NCI-H345 treated with DMSO at 0.1 percent for 48 hours (cell line): ENCODE measurements around the gene HSPB9.
"Not testable (repeated sequence)": the region's sequence is repeated elsewhere in the genome, so short reads cannot be mapped to it uniquely, and the experiment has no call there.

ENCODE experiments used
- DNase-seq: peaks from one replicate; lab custom pipeline; 2025; ENCODE audit not compliant: unreplicated experiment; lab: John Stamatoyannopoulos, UW

The HSPB9 gene

DNA sequence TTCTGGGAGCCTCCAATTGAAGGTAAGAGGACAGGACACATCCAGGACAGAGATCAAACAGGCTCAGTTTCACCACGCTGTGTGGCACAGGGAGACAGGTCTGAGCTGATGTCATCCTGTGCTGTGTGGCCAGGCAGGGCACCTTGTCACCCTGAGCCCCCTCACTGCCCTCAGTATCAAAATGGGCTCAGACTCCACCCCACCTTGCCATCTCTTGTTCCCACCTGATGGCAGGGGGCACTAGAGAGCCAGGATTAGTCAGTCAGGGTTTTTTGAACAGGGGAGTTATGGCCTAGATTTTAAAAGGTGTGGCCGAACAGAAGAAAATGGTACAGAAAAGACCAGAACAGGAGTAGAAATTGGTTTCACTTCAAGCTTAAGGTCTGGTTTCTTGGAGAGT lies 4.1 kb upstream of the HSPB9 start:
- no peak for DNase-seq

DNA sequence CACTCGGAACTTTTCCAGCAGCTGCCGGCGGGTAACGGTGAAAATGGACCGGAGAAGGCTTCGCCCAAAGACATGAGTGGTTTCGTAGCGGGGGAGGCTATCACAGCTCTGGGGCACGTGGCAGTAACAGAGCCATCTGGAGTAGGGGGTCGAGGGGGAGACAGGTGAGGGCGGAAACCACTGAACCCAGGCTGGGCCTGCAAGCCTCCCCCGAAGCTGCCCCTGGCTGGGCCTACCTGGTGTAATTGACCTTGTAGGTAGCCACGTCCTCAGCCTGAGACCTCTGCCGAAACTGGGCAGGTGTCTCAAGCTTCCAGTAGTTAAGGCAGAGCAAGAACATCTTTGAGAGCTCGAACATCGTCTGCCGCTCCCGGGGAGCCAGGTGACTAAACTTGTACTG lies 3.3 kb upstream of the HSPB9 start:
- DNase-seq: no peak

DNA sequence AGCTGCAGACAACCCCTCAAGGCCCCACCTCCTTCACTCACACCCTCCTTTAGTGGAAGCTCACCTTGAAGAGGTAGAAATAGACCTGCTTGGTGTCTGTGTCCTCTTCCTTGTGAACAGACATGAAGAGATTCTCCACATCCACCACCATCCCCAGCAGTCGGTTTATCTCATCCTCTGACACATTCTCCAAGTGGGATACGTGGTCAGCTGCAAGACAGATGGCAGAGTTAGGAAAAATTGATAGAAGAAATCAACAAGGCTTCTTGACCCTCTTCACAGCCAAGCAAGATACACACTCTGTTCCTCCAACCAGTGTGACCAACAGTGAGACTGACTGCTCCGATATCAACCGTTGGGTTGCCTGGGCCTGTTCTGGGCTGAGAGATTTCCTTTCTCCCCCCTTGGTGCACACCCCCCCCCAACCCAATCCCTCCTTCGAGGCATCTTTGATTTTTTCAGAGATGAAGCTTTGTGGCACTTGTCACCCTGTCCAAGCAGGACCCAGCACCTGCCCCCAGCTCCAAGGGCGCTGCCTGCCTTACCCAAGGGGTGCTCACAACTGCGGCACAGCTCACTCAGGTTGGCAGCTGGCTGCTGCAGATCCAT lies 2.3 kb upstream of the HSPB9 start:
- DNase-seq: no peak

DNA sequence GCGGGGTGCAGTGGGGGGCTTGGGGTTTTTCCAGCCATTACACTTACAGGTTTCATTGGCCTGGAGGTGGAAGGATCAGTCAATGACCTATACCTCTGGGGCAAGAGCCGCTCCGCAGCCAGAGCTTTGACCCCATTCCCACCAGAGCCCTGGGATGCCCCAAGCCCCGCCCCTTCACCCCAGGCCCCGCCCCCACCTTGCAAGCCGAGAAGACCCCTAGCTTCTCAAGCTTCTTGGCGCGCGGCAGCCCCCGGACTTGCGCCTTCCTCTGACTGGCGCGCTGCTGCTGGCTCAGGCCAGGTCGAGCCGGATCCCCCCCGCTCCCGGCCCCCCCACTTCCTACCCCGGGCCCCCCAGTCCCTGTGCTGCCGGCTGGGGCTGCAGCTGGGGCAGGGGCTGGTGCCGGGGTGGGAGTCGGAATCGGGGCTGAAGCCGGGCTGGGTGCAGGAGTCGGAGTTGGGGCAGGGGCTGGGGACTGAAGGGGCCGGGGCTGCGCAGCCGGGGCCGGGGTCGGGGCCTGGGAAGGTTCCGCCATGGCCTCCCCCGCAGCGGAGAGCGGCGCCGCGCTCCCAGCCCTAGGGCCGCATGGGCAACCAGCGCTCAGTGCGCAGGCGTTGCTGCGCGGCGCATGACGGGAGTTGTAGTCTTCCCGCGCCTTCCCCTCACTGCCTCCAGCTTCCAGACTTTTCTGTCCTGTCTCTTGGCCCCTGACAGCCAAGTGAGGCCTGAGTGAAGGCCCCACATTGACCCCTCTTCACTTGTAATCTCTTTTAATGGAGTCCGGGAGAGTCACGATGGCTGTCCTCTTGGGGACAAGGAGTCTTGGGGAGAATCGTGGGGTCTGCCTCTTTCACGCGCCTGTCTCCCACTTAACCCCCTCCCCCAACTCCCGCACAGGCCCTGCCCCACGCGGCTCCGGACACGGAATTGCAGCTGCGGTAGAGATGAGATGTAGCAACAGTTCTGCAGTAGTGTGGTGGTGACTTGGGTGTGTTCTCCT lies 1.5 kb upstream of the HSPB9 start, which contains the start of gene KAT2A:
Gene KAT2A, minus strand, starts transcription at position 598 of the 1,000 bp plus-strand sequence. Its CDS starts 63 bp downstream, at position 535.
- DNase-seq: peak; percentile 57

DNA sequence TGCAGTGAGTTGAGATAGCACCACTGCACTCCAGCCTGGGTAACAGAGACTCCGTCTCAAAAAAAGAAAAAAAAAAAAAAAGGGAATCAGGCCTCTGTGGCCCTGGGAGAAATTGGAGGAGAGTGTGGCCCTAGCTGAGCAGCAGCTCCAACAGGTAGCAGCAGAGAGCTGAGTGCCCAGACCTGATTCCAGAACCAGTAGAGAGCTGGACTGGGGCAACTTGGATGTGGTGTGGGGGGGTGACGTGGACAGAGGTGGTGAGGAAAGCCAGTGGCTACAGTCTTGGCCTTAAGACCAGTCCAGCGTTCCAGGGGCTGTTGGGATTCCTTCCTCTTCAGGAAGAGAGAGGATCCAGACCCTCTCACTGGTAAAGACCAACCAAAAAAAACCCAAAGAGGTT lies 1.7 kb downstream of the HSPB9 start:
- no peak for DNase-seq

DNA sequence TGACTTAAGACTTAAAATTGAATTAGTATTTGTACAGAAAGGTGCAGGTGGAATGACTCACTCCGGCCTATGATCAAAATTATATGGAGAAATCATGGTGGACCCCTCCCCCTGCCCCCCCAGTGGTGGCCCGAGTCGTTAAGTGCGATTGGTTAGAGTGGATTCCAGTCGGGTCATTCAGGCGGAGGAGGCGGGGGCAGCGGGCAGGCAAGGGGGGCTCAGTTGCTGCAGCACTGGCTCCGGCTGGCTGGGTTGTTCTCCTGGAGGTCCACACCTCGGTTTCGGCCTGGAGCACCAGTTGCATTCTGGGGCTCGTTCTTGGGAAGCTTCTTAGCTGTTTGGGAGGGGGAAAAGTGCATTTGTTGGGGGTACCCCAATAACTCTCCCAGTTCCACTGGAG lies 3.0 kb downstream of the HSPB9 start:
- DNase-seq: no peak

DNA sequence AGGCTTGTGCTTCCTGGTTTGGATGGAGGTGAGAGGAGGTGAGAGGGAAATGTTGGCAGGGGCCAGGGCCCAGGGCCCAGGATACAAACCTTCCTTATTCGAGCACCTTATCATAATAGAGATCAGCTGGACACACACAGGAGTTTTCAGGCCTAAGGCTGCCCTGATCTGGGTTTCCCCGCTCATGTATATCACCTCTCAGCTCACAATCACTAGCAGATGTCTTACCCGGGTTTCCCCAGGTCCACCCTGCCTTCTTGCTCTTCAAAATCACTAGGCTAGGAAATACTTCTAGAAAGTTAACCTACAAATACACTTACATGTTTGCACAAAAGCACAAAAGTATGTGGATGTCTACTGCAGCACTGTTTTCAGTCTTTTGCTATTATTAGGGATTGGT lies 4.2 kb downstream of the HSPB9 start:
- DNase-seq: no peak

DNA sequence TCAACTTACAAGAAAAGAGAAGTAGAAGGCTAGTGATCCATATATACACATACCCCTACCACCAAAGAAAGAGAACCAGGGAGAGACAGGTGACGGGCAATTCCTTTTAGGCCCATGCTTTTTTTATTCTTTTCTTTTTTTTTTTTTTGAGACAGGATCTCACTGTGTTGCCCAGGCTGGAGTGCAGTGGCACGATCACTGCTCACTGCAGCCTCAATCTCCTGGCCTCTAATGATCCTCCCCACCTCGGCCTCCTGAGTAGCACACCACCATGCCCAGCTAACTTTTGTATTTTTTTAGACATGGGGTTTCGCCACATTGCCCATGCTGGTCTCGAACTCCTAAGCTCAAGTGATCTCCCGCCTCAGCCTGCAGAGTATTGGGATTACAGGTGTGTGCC lies 4.8 kb downstream of the HSPB9 start:
- DNase-seq: no peak

DNA sequence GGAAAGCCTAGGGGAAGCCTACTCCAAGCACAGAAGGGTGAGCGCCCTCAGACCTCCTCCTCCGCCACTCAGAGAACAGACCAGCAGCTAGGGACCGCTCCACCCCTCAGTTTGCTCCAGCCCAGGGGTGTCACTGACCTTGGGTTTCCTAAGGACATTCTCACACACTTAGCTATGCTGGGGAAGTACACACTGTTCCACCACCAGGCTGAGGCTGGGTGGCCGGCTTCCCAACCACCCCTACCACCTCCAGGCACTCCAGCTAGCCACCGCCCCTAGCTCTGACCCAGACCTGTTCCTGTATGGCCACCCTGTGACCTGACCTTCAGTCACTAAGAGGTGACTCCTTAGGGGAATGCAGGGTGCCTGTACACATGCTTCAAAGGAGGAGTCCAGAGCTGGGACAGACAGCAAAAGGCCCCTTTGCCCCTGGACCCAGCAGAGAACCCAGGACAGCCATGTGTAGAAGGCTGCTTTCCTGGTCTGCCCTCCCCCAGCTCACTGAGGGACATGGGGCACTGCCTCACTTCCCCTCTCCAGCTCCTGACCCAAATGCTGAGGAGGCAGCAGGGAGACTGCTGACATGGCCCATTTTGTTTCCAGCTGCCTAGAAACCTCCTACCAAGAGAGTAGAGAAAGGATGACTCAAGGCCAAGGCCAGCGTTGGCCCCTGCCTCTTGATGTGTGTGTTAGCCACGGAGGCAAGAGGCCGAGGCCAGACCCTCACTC lies 6.7 kb downstream of the HSPB9 start:
- DNase-seq: no peak

DNA sequence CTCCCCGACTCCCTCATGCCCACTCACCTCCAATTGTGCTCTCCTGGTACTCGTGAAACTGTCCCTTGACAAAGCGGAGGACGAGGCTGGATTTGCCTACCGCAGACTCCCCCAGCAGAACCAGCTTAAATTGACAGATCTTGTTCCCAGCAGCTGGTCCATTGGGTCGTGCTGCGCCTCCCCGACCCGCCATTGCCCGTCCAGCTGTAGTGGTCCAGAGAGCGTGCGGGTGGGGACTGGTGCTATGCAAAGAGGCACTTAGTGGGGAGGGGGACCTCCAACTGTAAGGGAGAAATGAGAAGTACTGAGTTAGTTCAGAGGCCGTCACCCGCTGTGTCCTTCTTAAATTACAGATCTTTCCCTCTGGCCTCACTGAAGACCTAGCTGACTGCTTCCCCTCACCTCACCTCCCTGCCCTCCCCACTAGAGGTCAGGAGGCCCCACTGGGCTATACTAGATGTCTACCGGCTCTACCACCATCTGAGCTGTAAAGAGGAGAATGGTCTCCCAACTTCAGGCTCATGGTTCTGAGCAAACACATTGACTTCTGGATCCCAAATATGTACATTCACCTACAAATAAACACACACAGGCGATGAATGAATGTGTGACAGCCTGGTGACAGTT lies 7.8 kb downstream of the HSPB9 start:
- no peak for DNase-seq

DNA sequence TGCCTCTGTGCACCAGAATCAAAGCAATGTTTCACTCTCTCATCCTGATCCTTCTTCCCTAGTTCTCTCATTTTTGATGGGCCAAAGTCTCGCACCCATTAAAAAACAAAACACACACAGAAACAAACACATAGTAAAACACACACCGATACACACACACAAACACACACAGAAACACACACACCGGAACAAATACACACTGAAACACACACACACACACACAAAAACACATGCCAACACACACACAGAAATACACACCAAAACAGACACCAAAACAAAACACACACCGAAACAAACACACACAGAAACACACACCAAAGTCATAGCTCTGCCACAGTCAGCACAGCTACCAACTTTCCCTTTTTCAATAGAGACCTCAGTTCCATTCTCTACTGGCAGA lies 8.6 kb downstream of the HSPB9 start:
- DNase-seq: no peak

DNA sequence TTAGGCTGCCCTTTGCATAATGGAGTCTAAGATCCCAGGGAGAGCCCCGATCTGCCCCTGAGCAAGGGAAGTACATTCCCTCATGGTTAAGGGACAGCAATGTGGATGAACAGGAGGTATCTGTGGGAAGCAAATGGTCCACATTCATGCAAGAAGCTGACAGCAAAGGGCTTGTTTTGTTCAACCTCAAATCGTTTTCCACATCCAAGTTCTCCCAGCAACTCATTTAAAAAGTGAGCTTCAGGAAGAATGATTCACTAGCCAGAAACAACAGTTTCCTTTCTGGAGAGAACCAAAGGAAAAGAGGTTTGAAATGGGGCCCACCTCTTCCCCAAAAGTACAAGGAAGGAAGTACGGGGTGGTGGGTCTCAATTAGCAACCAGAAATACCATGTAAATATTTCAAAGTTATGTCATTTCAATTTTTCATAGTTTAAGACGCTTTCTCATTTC lies 9.4 kb downstream of the HSPB9 start:
- DNase-seq: no peak

DNA sequence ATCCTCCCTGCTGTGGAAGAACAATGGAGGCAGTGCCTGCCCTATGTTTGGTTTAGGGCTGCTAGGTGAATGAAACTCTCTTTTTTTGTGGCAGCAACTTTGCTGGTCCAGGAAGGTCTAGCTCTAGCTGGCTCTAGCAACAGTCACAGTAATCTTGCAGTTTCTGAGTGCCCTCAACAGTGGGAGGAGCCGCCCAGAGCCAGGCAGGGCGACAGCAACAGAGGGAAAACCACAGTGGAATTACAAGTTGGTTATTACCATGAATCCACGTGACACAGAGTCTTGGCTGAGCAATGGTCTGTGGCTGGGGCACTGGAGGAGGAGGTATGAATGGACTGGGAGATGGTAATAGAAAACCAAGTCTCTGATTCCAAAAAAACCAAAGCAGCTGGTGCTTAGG lies 10.3 kb downstream of the HSPB9 start:
- no peak for DNase-seq

DNA sequence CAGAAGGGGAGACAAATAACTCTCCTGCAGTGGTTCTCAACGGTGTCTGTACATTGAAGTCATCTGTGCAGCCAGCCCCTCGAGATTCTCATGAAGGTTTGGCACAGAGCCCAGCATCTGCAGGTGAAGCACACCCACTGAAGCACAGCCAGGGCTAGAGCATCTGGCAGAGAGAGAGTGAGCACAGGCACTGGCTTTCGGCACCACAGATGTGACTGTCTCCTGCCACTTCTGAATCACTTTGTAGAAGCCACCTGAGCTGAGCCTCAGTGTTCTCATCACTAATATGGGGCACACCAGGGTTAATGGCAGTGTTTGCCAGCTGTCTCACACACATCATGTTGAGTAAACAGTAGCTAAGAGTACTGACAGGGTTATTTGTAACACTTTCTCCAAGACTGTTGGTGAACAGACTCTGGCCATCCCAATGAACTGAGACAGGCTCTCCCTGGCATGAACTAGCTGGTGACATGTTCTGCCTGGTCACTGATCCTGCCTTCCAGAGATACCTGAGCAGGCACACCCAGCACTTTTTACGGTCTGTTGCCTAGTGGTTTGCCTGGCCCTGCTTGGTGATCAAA lies 10.9 kb downstream of the HSPB9 start:
- peak; percentile 84 for DNase-seq

DNA sequence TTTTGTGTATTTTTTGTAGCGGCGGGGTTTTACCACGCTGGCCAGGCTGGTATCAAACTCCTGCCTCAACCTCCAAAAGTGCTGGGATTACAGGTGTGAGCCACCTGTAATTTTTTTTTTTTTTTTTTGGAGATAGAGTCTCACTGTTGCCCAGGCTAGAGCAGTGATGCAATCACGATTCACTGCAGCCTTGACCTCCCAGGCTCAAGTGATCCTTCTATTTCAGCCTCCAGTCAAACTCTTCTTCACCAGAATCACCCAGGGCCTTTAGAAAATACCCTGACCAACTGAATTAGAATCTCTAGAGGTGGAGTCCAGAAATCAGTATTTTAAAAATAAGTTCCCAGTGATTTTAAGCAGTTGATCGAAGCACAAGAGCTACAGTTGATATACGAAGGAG lies 12.5 kb downstream of the HSPB9 start:
- DNase-seq: no peak

DNA sequence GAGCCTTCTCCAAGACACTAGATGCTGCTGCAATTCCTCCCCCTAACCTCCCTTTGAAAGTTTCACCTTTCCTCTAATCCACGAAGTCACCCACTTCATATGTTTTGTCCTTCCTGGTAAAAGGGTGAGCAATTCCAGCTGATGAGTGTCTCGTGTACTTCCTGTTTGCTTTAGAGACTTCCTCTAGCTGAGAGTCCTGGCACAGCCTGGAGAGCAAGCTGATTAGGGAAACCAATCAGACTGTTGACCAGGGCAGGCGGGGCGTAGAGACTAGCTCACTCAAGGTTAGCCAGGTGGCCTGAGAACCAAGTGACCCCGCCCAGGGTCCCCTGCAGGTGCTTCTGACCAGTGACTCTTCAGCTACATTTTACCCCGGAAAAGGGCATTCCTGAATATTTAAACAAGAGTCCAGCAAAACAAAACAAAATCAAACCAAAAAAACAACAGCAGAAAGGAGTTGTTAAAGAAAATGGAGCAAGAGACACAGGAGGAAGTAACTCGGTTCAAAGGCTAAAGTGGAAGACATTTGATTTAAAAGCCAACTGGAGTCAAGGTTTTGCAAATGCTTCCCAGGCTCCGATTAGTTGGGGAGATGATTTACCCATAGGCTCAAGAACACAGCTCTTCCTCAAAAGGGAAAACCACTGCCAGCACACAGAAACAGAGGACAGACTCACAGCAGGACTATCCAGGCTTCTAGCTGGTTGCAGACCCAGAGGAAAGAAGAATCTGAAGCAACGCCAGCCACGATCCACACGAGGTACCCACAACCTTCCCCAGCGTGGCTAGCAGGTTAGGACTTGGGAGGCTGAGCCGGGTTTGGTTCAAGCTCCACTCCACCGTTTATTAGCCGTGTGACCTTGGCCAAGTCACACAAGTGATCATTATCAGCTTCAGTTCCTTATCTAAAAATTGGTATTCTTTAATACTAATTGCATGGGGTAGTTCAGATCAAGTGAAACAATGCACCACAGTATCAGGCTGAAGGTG lies 13.4 kb downstream of the HSPB9 start:
- DNase-seq: no peak

DNA sequence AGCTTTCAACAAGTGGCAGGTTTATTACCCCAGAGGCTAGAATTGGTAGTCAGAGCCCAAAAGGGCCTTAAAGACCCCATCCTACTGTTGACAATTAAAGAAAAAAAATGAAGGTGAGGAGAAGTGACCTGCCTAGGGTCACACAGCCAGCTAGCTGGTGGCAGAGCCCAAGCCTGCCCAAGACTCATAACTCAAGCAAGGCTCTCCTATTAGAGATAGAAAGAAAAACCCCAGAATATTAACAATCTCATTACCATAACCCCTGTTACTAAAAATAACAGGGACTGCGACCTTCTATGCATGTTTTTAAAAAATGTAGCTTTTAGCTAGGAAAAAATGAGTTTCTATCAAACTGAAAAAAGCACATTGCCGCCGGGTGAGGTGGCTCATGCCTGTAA lies 14.0 kb downstream of the HSPB9 start:
- DNase-seq: no peak

DNA sequence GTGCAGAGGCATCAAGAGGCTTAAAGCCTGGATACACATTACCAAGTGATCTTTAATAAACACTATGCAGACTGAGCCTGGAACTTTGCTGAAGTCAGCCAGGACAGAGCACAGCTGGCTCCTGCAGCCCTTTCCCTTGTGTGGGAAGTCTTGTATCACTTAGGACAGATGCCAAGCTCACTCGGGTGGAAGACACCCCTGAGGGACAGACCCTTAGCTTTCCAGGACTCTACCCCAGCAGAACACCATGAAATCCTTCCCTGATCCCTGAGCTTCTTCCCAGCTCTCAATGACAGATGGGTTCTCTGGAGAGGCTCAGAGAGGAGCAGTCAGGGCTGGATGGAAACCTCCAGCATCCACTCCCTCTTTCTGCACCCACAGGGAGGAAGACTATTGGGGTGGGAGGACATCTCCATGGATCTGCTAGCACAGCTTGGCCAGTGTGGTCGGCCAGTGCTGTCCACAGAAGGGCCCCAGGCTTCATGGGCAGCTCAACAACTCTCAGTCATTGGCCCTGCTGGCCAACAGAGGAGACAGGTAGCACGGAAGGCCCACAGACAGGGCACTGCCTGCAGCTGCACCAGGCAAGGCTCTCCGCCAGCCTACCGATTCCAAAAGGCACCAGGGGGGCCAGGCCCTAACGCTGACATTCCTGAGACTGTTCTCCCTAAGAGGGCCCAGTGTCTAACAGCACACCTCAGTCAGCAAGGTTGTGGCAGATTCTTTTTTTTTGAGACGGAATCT lies 16.3 kb downstream of the HSPB9 start:
- no peak for DNase-seq

DNA sequence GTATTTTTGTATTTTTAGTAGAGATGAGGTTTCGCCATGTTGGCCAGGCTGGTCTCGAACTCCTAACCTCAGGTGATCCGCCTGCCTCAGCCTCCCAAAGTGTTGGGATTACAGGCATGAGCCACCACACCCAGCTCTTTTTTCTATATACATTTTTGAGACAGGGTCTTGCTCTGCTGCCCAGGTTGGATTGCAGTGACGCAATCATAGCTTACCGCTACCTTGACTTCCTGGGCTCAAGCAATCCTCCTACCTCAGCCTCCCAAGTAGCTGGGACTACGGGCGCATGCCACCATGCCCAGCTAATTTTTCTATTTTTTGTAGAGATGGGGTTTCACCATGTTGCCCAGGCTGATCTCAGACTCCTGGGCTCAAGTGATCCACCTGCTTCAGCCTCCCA lies 18.1 kb downstream of the HSPB9 start:
- not testable (repeated sequence) for DNase-seq
